GM12801 (cell line): ENCODE measurements around the gene F3.

Experiments
- TF ChIP-seq, protein P1 (sequence below): IDR thresholded peaks from one replicate; pipeline ENCODE4 v1.5.1; 2011; ENCODE audit warnings: control low read depth; ENCODE audit not compliant: insufficient read length; ENCODE audit errors: extremely low read depth

Gene F3

DNA sequence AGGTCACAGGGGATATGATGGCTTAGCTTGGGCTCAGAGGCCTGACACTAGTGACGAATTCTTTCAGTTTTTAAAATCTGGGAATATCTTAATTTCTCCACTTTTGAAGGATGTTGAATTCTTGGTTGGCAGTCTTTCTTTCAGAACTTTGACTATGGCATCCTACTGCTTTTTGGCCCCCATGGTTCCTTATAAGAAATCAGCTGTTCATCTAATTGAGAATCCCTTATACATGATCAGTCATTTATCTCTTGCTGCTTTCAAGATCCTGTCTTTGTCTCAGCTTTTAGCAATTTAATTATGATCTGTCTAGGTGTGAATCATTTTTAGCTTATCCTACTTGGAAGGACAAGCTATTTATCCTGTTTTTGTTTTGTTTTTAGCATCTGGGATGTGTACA, 31.2 kb upstream of the F3 start:
- TF ChIP-seq, protein P1, sequence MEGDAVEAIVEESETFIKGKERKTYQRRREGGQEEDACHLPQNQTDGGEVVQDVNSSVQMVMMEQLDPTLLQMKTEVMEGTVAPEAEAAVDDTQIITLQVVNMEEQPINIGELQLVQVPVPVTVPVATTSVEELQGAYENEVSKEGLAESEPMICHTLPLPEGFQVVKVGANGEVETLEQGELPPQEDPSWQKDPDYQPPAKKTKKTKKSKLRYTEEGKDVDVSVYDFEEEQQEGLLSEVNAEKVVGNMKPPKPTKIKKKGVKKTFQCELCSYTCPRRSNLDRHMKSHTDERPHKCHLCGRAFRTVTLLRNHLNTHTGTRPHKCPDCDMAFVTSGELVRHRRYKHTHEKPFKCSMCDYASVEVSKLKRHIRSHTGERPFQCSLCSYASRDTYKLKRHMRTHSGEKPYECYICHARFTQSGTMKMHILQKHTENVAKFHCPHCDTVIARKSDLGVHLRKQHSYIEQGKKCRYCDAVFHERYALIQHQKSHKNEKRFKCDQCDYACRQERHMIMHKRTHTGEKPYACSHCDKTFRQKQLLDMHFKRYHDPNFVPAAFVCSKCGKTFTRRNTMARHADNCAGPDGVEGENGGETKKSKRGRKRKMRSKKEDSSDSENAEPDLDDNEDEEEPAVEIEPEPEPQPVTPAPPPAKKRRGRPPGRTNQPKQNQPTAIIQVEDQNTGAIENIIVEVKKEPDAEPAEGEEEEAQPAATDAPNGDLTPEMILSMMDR = no peak

DNA sequence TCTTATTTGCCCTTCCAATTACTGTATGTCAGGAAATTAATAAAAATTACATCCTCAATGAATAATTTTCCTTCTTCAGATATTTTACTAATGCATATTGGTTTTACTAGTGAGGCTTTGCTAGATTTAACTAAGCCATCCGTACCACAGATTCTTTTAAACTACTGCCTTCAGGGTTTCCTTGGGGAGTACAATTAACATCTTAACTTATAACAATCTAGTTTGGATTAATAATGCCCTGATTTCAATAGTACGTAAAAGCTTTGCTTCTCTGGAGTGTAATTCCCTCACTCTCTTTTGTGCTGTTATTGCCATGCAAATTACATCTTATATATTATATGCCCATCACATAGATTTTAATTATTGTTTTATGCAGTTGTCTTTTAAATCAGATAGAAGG, 24.3 kb upstream of the F3 start:
- TF ChIP-seq, protein P1 = no peak

DNA sequence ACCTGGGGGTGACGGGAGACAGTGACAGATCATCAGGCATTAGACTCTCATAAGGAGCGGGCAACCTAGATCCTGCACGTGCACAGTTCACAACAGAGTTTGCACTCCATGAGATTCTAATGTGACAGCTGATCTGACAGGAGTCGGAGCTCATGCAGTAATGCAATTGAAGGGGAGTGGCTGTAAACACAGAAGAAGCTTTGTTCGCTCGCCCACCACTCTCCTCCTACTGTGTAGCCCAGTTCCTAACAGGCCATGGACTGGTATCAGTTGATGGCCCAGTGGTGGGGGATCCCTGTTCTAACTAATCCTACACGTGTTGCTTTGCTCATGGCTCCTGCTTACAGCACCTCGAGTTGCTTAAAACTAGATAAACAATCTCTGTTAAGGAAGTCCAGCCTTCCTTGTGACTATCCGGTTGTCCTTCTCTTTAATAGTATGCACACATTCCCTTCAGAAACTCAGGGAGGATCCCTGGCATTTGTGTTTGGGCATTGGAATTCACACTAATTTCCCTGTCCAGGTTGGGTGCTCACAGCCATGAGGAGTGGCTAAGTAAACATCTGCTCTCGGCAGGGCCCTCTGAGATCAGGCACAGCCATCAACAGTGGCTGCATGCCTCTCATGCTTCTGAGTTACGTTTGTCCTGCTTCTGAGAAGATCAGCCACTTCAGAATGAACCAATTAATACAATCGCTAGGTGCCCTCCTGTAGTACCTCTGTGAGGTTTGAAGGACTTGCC, 21.1 kb upstream of the F3 start:
- TF ChIP-seq, protein P1 = no peak

- TF ChIP-seq, protein P1 = no peak
These were observed 18.8 kb upstream of the F3 start for GRCh38 chr1:94560333-94560732.

DNA sequence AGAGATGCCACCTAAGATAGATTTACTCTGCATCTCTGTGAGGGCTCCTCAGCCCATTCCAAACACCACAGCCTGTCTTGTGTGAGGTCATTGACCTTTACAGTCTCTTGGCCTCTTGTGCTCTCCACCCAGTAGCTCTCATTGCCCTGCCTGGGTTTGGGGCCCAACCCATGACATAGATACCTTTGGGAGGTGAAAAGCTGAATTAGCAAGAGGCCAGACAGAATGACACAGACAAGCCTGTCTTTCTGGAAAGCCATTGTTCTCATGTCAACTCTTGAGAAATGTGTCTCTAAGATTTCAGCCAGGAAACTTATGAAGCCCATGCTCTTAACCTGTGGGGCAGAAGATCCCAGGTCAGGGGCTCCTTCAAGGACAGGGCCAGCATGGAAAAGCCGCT, 18.4 kb upstream of the F3 start:
- TF ChIP-seq, protein P1 = no peak

- TF ChIP-seq, protein P1 = no peak
These were observed 13.5 kb upstream of the F3 start for GRCh38 chr1:94555091-94555490.

- TF ChIP-seq, protein P1 = no peak
These were observed 13.0 kb upstream of the F3 start for GRCh38 chr1:94554580-94554979.
